Measurements from ENCODE around the gene BCR.

GRCh38 chr22:23253475-23254055, 73.3 kb downstream of the BCR start:
- TF ChIP-seq CTCF (conservative IDR thresholded peaks at IDR 0.05 in 1 of 2, IDR thresholded peaks at IDR 0.05 in 1 of 2; ENCODE audit: low read depth in 1 of 2, low read length in 2 of 2) = no peak
- no peak for TF ChIP-seq EZH2 (IDR thresholded peaks at IDR 0.05; ENCODE audit: low read length, missing control alignments)
